ENCODE results near the gene MYO7B. TPM values are rescaled to one million over a fixed set of nuclear protein-coding genes. Genes with fewer than 3 reads are reported as not detected.

MYO7B gene
- total RNA-seq, 1 donor from 2014 or later: 0.04 TPM

DNA sequence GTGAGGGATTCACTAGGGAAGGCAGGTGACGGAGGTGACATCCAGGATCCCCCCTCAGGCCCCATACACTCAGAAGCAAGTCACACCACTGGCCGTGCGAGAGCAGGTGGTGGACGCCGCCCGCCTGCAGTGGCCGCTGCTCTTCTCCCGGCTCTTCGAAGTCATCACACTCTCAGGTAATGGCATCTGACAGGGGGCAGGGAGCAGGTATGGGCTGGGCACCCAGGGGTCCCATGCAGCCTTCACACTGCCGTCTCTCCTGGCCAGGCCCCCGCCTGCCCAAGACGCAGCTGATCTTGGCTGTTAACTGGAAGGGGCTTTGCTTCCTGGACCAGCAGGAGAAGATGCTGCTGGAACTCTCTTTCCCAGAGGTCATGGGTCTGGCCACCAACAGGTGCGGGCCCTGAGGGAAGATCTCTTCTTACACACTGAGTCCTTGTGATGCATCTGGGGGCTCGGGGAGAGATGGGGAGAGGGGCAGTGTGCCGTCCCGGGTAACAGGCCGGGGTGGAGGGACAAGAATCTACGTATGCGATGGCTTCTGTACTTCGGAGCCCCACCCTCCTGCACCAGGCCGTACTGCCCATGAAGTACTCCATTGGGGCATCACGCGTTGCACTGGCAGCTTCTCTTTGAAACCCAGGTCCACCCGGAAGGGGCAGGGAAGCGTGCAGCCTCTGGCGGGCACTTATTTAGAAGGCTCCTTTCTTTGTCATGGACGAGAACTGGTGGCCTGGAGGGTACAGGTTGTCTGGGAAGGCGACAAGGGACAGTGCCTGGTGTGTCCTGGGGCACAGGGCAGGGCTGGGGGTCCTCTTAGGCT, 91.6 kb downstream of the MYO7B start:
- DNase-seq (ENCODE audit: low spot score in 2 of 2, unreplicated experiment in 2 of 2): no peak
- H3K27me3 Mint-ChIP-seq (ENCODE audit: low read depth): peaks cover 6% of the 10 kb centered on the region
- TF ChIP-seq, protein P1, sequence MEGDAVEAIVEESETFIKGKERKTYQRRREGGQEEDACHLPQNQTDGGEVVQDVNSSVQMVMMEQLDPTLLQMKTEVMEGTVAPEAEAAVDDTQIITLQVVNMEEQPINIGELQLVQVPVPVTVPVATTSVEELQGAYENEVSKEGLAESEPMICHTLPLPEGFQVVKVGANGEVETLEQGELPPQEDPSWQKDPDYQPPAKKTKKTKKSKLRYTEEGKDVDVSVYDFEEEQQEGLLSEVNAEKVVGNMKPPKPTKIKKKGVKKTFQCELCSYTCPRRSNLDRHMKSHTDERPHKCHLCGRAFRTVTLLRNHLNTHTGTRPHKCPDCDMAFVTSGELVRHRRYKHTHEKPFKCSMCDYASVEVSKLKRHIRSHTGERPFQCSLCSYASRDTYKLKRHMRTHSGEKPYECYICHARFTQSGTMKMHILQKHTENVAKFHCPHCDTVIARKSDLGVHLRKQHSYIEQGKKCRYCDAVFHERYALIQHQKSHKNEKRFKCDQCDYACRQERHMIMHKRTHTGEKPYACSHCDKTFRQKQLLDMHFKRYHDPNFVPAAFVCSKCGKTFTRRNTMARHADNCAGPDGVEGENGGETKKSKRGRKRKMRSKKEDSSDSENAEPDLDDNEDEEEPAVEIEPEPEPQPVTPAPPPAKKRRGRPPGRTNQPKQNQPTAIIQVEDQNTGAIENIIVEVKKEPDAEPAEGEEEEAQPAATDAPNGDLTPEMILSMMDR (IDR thresholded peaks at IDR 0.05; ENCODE audit: unreplicated experiment): no peak
- H3K36me3 Mint-ChIP-seq: no peaks in the 10 kb centered on the region
- no peak overlapping the region for H3K27ac Mint-ChIP-seq
- H3K9me3 Mint-ChIP-seq: no peaks in the 10 kb centered on the region
- H3K4me1 Mint-ChIP-seq: no peaks in the 10 kb centered on the region
- no peak overlapping the region for H3K4me3 Mint-ChIP-seq

DNA sequence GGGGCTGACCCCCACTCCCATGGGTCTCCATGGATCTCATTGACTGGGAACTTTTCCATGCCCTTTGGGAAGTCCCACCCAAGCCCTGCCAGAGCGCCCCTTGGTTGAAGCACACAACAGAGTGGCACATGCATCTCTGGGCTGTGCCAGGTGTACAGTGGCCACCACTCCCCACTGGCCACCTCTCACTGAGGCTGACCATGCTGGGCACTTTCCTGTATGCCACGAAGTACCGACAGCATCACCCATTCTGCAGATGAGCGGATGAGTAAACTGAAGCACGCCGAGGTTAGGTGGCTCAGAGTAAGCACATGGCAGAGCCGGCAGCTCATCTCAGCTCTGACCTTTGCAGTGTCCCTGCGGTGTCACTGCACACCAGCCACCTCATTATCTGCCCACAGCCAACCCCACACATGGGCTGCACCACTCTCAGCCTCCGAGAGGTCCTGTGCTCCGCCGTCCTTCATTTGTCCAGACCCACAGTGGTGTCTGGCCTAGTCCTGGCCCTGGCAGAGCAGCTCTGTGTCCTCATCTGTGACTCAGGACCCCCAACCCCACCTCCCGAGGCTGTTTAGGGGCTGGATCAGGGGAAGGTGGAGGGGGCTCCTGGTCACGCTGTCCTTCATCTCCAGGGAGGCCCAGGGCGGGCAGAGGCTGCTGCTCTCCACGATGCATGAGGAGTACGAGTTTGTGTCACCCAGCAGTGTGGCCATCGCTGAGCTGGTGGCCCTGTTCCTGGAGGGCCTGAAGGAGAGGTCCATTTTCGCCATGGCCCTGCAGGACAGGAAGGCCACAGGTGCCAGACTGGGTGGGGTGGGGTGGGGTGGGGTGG, 92.5 kb downstream of the MYO7B start:
- H3K36me3 Mint-ChIP-seq: no peaks in the 10 kb centered on the region
- DNase-seq (ENCODE audit: low spot score in 2 of 2, unreplicated experiment in 2 of 2): no peak
- no peaks in the 10 kb centered on the region for H3K9me3 Mint-ChIP-seq
- no peak overlapping the region for H3K4me3 Mint-ChIP-seq
- H3K4me1 Mint-ChIP-seq: no peaks in the 10 kb centered on the region
- H3K27me3 Mint-ChIP-seq (ENCODE audit: low read depth): peaks cover 6% of the 10 kb centered on the region
- no peak overlapping the region for H3K27ac Mint-ChIP-seq
- TF ChIP-seq, protein P1 (IDR thresholded peaks at IDR 0.05; ENCODE audit: unreplicated experiment): no peak

DNA sequence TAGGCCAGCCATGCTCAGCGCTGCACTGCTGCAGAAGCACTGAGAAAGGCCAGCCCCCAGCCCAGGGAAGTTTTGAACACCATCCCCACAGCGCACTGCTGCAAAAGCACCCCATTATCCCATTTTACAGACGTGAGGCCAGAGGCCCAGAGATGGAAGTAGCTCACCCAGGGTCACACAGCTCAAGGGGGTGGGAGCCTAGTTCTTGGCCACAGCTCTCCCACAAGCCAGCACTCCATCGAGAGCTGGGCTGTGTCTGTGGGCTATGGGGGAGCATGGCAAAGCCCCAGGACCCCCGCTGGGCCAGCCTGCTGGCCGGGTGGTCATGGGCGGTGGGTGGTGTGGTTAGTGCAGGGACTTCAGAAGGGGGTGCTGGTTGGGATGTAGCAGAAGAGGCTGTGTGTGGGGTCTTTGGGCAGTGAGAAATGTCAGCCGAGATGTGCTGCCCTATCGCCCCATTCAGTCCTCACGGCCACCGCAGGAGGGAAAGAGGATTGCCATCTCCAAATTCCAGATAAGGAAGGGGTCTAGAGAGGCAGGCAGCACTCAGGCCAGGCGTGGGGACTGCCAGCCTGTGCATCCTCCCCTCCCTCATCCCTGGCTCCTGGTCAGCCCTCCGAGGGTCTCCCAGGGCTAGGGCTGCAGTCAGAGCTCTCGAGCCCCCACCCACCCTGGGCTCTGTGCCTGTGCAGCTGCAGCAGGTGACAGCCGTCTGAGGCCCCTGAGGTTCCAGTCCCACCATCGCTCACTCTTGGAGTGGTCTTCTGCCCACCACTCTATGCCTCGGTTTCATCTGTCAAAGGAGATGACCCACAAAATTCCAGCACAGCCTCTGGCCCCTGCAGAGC, 93.5 kb downstream of the MYO7B start:
- TF ChIP-seq, protein P1 (IDR thresholded peaks at IDR 0.05; ENCODE audit: unreplicated experiment): no peak
- Mint-ChIP-seq H3K4me3 (no peak overlapping the region), H3K9me3 (no peaks in the 10 kb centered on the region), H3K27me3 (ENCODE audit: low read depth) (peaks cover 6% of the 10 kb centered on the region), H3K36me3 (no peaks in the 10 kb centered on the region), H3K27ac (no peak overlapping the region), H3K4me1 (no peaks in the 10 kb centered on the region)
- DNase-seq (ENCODE audit: low spot score in 2 of 2, unreplicated experiment in 2 of 2): no peak

DNA sequence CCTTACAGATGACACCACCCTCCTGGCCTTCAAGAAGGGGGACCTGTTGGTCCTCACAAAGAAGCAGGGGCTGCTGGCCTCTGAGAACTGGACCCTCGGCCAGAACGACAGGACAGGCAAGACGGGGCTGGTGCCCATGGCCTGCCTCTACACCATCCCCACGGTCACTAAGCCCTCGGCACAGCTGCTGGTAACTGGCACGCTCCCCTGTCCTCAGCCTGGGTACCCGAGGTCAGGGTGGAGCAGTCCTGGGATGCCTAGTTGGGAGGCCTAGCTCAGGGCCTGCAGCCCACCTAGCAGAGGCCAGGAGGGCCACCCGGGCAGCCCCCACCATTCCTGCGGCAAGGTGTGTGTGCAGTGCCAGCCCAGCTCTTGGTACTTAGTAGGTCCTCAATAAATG, 94.2 kb downstream of the MYO7B start:
- Mint-ChIP-seq H3K27ac (no peak overlapping the region), H3K4me1 (no peaks in the 10 kb centered on the region), H3K27me3 (ENCODE audit: low read depth) (peaks cover 6% of the 10 kb centered on the region), H3K36me3 (no peaks in the 10 kb centered on the region), H3K4me3 (no peak overlapping the region), H3K9me3 (no peaks in the 10 kb centered on the region)
- TF ChIP-seq, protein P1 (IDR thresholded peaks at IDR 0.05; ENCODE audit: unreplicated experiment): no peak
- no peak for DNase-seq (ENCODE audit: low spot score in 2 of 2, unreplicated experiment in 2 of 2)

DNA sequence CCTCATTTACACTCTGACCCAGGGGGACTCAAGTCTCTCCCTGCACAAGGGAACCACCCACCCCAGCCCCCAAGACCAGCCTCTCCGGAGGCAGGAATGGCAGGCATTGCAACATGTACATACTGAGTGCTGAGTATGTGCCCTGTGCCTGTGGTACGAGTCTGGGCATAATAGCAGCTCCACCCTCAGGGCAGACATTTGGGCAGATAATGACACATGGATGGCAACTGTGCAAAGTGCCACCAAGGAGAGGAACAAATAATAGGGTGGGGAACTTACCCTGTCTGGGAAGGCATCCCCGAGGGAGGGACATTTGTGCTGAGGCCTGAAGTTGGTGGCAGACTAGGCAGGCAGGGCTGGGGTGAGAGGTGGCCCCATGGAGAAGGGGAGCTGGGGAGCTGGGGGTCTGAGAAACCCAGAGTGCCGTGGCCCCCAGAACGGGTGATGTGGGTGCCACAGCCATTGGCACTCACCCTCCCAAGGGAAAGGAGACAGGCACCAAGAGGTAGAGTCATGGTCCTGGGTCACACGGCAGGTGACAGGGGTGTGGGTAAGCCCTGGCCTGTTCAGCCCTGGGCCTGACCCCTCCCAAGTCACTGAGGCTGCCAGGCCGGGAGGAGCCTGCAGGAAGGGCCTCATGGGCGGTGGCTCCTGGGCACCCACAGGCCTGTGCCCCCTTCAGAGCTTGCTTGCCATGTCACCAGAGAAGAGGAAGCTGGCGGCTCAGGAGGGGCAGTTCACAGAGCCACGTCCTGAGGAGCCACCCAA, 94.8 kb downstream of the MYO7B start:
- Mint-ChIP-seq H3K27ac (no peak overlapping the region), H3K9me3 (no peaks in the 10 kb centered on the region), H3K4me1 (no peaks in the 10 kb centered on the region), H3K27me3 (ENCODE audit: low read depth) (peaks cover 6% of the 10 kb centered on the region), H3K4me3 (no peak overlapping the region), H3K36me3 (no peaks in the 10 kb centered on the region)
- TF ChIP-seq, protein P1 (IDR thresholded peaks at IDR 0.05; ENCODE audit: unreplicated experiment): no peak
- no peak for DNase-seq (ENCODE audit: low spot score in 2 of 2, unreplicated experiment in 2 of 2)

Measured in mesothelial cell of epicardium (in vitro differentiated cells).